GM13976 (cell line): ENCODE results near the gene SPRED2.

ENCODE experiments used
- DNase-seq: peaks from one replicate; pipeline ENCODE4 v3.0.0; 2012; ENCODE audit warnings: low spot score
- in situ Hi-C: fragments of 300-500 bp; cut with MboI; formaldehyde crosslinking; loops from one replicate; pipeline ENCODE4 v1.12.0; 2022; ENCODE audit warnings: low sequenced_read_pairs, mixed read lengths, inconsistent platforms; ENCODE audit not compliant: unreplicated experiment
- TF ChIP-seq, protein P1 (sequence below): IDR thresholded peaks from 2 replicates; pipeline ENCODE4 v1.5.1; 2012; ENCODE audit warnings: borderline replicate concordance, mild to moderate bottlenecking; ENCODE audit not compliant: insufficient read depth; ENCODE audit errors: extremely low read depth, missing control alignments, control extremely low read depth

Gene SPRED2

GRCh38 chr2:65432227-65433190 is at the start of gene SPRED2:
Gene SPRED2, minus strand, starts transcription at chr2:65432599. Its CDS starts 612 bp downstream, at chr2:65431987.
- in situ Hi-C loops, result no loop called here

DNA sequence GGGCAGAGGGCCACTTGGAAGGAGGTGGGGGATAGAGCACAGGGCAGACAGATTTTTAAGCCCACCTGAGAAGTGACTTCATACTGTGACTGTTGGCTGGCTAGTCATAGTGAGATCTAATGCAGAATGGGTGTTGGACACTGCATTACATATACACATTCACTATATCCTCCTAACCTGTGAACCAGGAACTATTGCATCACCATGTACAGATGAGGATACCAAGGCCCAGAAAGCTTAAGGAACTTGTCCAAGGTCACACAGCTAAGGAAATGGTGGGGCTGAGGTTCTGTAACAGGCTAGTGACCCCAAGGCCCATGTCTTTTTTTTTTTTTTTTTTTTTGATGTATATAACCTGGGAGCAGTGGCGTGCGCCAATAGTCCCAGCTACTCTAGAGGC is 49.6 kb upstream of the SPRED2 start:
- TF ChIP-seq, protein P1, sequence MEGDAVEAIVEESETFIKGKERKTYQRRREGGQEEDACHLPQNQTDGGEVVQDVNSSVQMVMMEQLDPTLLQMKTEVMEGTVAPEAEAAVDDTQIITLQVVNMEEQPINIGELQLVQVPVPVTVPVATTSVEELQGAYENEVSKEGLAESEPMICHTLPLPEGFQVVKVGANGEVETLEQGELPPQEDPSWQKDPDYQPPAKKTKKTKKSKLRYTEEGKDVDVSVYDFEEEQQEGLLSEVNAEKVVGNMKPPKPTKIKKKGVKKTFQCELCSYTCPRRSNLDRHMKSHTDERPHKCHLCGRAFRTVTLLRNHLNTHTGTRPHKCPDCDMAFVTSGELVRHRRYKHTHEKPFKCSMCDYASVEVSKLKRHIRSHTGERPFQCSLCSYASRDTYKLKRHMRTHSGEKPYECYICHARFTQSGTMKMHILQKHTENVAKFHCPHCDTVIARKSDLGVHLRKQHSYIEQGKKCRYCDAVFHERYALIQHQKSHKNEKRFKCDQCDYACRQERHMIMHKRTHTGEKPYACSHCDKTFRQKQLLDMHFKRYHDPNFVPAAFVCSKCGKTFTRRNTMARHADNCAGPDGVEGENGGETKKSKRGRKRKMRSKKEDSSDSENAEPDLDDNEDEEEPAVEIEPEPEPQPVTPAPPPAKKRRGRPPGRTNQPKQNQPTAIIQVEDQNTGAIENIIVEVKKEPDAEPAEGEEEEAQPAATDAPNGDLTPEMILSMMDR, result no peak
- in situ Hi-C loops, result no loop called here
- DNase-seq, result no peak

More at GRCh38 chr2:65432227-65433190, at the start of gene SPRED2:
- TF ChIP-seq, protein P1, result no peak
- DNase-seq, result peak; percentile 80

GRCh38 chr2:65479524-65479923 is 47.1 kb upstream of the SPRED2 start:
- in situ Hi-C loops, result no loop called here
- TF ChIP-seq, protein P1, result no peak

DNA sequence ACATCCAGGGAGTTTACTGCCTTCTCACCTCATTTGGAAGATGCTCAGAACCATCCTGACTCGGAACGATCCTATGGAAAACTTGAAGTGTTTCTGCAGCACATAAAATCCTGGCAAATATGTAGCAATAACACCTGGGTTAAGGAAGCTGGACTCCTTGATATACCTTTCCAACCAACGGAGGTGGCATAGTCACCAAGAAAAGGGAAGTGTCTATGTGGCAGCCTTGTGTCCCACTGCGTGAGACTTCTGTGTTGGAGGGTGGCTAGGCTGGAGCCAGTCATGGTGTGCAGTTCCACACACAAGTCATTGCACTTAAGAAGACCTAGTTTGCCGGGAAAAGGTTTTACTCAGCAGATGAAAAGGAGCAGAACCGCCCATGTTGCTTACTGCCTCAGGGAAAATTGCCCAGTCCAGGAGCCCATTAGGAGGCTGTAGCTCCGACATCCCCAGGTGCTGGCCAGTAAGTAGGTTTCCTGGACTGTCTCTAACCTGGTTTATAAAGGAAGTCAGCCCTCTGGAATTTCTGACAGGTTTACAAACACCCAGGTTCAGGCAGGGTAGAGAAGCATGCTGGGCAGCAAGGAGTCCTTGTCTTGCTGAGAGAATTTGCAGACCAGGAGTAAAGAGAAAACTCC is 46.2 kb upstream of the SPRED2 start:
- TF ChIP-seq, protein P1, result no peak
- DNase-seq, result no peak
- in situ Hi-C loops, result no loop called here

More at GRCh38 chr2:65479524-65479923, 47.1 kb upstream of the SPRED2 start:
- no peak for DNase-seq

DNA sequence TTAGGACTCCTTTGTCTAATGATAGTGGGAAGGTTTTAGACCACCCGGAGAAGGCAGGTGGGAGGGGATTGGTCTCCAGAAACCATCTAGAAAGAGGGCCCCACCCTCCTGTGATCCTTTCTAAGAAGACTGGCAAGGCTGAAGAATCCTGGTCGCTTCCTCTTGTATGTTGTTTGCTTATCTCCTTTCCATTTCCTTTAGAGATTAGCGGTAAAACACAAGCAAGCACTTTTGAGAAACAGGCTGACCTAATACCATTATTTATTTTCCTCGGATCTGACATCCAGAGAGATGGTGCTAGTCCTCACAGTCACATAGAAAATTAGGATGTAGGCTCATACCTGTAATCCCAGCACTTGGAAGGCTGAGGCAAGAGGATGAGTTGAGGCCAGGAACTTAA is 45.2 kb upstream of the SPRED2 start:
- TF ChIP-seq, protein P1, result no peak
- in situ Hi-C loops, result no loop called here
- no peak for DNase-seq

DNA sequence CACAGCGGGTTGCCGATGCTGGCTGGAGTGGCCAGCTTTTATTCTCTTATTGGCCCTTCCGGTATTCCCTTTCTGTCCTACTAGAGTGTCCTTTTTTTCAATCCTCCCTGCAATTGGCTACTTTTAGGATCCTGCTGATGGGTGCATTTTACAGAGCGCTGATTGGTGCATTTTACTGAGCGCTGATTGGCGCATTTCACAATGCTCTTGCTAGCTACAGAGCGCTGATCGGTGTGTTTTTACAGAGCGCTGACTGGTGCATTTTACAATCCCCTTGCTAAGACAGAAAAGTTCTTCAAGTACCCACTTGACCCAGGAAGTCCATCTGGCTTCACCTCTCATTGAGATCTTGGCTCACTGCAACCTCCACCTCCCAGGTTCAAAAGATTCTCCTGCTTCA is 44.4 kb upstream of the SPRED2 start:
- TF ChIP-seq, protein P1, result no peak
- in situ Hi-C loops, result no loop called here
- DNase-seq, result no peak
